Right ventricle myocardium superior (tissue), 1 donor: ENCODE results near the gene CWC25. TPM values are rescaled to one million over a fixed set of nuclear protein-coding genes. Genes with fewer than 3 reads are reported as not detected.
"Not testable (repeated sequence)": the region's sequence is repeated elsewhere in the genome, so short reads cannot be mapped to it uniquely, and the experiment has no call there.

Source experiments
- ATAC-seq: fragments of 200-7000 bp; cut with Tn5 transposase; one replicate; pipeline ENCODE4 v1.9.1; 2020; ENCODE audit warnings: mild to moderate bottlenecking; ENCODE audit not compliant: poor library complexity
- DNase-seq: peaks from one replicate; pipeline ENCODE4 v3.0.0-alpha.2; 2020
- intact Hi-C: fragments of 100-400 bp; cut with DNase I; formaldehyde crosslinking; loops from one replicate; pipeline ENCODE4 v1.11.2; 2022
- total RNA-seq: library from RNA; stranded (reverse); fragmentation: NEBNext Ultra II Directional; extraction: Animal tissue kit (Norgen Biotek cat#: 25700); gene quantifications from one replicate; pipeline ENCODE4 v1.2.1, GENCODE V29; 2021
- donor health status: DM: no; HTN: yes; CAD: no; lungs with severe emphysema.

CWC25 gene
- total RNA-seq, 1 donor from 2014 or later, result 7.6 TPM

GRCh38 chr17:38796451-38797157 is 28.5 kb downstream of the CWC25 start:
- DNase-seq (no peak), ATAC-seq (no peak)
- intact Hi-C loops, result loop anchor here (5.0 kb wide), 1 partner anchor 44 kb away; the partner anchor contains the start of gene PSMB3

DNA sequence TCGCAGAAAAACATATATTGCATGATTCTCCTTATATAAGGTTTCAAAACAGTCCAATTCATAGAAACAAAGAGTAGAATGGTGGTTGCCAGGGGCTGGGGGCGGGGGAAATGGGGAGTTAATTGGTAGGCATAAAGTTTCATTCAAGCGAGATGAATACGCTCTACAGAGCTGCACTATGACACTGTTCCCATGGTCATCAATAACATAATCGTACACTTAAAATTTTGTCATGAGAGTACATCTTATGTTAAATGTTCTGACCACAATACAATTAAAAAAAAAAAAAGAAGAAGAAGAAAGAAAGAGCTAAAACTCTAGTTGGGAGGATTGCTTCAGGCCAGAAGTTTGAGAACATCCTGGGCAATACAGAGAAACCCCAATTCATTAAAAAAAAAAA is 30.9 kb downstream of the CWC25 start:
- DNase-seq, result no peak
- intact Hi-C loops, result no loop called here
- ATAC-seq, result no peak

- intact Hi-C loops, result no loop called here
- ATAC-seq, result no peak
- no peak for DNase-seq
Measured at GRCh38 chr17:38791162-38791561, 34.0 kb downstream of the CWC25 start.

DNA sequence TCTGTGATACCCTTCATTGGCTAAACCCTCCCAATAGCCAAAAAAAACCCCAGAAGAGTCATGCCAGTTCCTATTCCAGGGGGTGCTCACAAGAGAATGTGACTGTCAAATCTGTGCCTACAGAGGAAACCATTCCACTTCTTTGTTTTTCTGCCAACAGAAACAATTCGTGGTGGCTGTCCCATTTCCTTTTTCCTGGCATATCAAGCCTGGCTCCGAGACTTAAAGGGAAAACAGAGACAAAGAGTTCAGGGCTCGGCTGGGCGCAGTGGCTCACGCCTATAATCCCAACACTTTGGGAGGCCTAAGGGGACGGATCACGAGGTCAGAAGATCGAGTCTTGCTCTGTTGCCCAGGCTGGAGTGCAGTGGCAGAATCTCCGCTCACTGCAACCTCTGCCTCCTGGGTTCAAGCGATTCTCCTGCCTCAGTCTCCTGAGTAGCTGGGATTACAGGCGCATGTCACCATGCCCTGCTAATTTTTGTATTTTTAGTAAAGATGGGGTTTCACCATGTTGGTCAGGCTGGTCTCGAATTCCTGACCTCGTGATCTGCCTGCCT is 34.9 kb downstream of the CWC25 start:
- DNase-seq, ATAC-seq, intact Hi-C loops: not testable (repeated sequence)

- ATAC-seq (no peak), DNase-seq (no peak)
Measured at GRCh38 chr17:38789185-38789584, 35.9 kb downstream of the CWC25 start.

GRCh38 chr17:38787999-38788398 is 37.1 kb downstream of the CWC25 start:
- intact Hi-C loops, DNase-seq, ATAC-seq: not testable (repeated sequence)

More at GRCh38 chr17:38789185-38789584, 35.9 kb downstream of the CWC25 start:
- intact Hi-C loops, result no loop called here

GRCh38 chr17:38786372-38786771 is 38.7 kb downstream of the CWC25 start:
- DNase-seq (no peak), ATAC-seq (no peak)
- intact Hi-C loops, result no loop called here

DNA sequence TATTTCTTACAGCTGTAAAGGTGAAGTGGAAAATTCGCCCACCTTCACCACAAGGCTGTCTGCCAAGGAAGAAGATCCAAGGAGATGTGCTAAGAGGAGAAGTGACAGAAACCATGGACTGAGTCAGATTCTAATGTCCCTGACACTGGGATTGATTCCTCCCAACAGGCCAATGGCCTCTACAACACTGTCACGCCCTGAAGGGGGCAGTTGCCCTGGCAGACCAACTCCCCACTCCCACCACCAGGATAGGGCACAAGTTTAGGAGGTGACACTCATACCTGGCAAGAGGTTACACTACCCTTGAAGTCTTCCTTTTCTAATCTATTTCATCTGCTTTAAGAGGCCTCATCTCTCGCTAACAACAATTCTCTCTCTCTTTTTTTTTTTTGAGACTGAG is 41.9 kb downstream of the CWC25 start:
- DNase-seq (no peak), ATAC-seq (no peak)
- intact Hi-C loops, result no loop called here

GRCh38 chr17:38779965-38780752 is 45.0 kb downstream of the CWC25 start:
- intact Hi-C loops, result no loop called here
- DNase-seq (no peak), ATAC-seq (no peak)

DNA sequence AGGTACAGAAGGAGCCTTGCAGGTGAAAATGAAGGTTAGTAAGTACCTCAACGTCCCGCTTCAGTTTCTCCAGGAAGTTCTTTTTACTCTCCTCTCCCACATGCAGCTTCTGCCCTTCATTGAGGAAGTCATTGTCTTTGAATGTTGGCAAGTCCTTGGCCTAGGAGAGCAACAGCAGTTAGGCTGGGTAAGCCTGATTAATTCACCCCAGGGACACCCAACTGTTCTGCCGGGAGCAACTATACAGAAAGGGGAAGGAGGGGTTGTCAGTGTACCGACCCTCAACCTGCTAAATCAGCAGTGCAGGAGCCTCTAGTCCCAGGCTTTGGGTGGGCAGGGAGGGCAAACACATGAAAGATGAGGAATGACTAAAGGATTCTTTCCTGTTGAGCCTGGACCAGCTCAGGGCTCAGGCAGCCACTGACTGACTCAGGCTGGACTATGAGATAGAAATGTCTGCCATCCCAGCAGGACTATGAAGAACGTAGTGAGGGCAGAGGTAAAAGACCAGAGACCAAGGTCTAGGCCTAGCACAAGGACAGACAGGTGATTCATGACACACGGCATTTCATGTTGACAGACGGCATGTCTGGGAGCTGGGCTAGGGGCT is 47.4 kb downstream of the CWC25 start:
- intact Hi-C loops, result no loop called here
- no peak for DNase-seq
- no peak for ATAC-seq

DNA sequence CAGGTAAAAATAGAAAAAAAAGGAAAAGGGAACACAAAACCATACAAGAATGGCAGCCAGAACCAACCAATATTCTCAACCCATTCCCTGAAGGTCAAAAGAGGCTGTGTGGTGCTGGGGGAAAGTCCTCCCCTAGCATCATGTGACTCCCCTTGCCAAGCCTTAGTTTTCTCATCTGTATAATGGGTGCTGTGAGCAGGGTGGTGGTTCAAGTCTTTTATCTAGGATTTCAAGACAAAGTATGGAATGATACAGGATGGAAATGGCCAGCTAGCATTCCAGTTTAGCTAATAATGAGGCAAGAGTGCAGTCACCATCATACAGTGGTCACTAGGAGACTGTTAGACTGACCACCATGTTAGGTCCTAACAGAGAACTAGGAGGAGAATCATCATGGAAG is 51.9 kb downstream of the CWC25 start:
- DNase-seq (no peak), ATAC-seq (no peak)
- intact Hi-C loops, result no loop called here

DNA sequence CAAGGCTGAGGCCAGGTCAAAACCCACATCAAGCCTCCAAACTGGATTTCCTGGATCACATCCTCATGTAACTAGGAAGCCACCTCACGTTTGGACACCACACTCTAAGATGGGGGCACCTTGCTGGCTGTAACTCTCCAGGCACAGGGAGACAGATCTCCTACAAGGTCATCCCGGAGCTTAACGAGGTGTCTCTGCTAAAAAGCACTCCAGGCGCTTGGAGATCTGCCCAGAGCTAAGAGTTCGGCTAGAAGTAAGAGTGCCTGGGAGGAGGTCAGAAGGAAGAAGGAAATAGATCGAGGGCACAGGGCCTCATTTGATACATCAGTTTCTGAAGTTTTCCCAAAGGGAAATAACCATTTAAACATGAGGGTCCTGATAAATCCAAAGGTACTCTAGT is 56.7 kb downstream of the CWC25 start:
- DNase-seq, result no peak
- ATAC-seq, result peak; percentile 60

GRCh38 chr17:38766341-38766740 is 58.8 kb downstream of the CWC25 start:
- ATAC-seq (no peak), DNase-seq (no peak)
- intact Hi-C loops, result no loop called here

More for the DNA sequence above, 56.7 kb downstream of the CWC25 start:
- intact Hi-C loops, result no loop called here

GRCh38 chr17:38762231-38762630 is 62.9 kb downstream of the CWC25 start:
- no peak for ATAC-seq
- no peak for DNase-seq
- intact Hi-C loops, result no loop called here

- DNase-seq (no peak), ATAC-seq (no peak)
- intact Hi-C loops, result no loop called here
Measured at GRCh38 chr17:38761612-38762011, 63.5 kb downstream of the CWC25 start.

DNA sequence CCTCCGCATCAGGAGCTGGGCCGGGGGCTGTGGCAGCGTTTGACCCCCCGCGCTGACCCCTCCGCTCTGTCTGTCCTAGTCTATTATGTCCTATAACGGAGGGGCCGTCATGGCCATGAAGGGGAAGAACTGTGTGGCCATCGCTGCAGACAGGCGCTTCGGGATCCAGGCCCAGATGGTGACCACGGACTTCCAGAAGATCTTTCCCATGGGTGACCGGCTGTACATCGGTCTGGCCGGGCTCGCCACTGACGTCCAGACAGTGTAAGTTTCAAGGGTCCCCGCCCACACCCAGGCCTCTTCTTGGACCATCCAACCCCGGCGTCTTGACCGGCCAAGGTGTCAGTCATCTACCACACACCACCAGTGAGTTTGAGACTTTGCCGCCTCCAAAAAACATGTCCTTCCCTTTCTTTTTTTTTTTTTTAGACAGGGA is 72.0 kb downstream of the CWC25 start:
- intact Hi-C loops, result loop anchor here (5.0 kb wide), 1 partner anchor 44 kb away; the partner anchor contains the start of gene PIP4K2B
- DNase-seq, result no peak
- ATAC-seq, result no peak

DNA sequence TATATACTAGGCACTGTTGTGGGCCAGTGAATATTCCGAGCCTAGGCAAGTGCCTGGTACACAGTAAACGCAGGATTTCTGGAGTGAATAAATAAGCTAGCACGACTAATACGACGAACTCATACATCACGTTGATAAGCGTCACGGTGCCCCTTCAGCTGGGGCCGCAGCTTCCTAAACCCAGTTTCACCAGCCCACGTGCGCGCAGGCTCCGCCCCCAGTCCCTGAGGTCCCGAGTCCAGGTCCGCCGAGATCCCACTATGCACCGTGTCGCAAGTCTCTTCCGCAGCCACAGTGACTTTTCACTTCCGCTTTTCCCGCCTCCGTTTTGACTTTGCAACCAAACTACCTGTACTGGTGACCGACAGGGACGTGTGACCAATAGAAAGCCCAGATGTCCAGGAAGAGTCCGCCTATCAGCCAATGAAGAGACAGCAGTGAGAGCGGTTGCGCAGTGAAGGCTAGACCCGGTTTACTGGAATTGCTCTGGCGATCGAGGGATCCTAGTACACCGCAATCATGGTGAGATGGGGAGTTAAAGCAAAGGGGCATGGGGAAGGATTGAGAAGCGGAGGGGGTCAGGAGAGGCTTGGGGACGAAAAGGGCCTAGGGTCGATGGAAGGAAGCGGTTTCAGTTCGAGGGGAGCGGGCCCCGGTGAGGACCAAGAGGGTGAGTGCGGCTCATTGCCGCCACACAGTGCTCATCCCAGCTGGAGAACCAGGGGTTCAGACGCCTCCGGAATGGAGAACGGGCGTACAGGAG is 72.6 kb downstream of the CWC25 start, which contains the start of gene PSMB3:
Gene PSMB3 (plus strand): TSS at position 434 of the 763 bp plus-strand sequence. CDS start 86 bp downstream, at position 520.
- peak; percentile 85 for ATAC-seq
- intact Hi-C loops, result loop anchor here (5.0 kb wide), 1 partner anchor 45 kb away; the partner anchor contains the start of gene PIP4K2B

DNA sequence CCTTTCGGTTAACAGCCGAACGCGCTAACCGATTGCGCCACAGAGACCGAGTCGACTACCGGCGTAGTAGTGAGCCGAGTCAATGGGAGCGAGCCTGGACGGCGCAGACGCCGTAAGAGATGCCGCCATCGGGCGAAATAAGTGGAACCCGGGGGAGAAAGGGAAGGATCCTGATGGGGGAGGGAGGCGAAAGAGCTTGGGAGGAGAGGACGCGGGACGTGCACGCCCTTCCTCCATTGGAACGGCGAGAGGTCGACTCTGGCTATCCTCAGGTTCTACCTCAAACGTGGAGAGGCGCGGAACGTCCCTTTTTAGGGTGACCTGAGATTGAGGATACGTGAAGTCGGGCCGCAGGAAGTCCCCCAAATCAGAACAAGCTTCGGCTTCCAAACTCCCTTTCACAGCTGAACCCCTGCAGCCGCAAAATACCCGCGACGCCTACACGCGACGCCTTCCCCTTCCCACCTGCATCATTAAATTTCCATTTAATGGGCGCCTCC is 73.3 kb downstream of the CWC25 start:
- peak; percentile 87 for DNase-seq
- intact Hi-C loops, result loop anchor here (5.0 kb wide), 1 partner anchor 45 kb away; the partner anchor contains the start of gene PIP4K2B
- ATAC-seq, result peak; percentile 44

More for the DNA sequence above, 72.6 kb downstream of the CWC25 start, which contains the start of gene PSMB3:
- DNase-seq, result peak; percentile 96
